ENCODE measurements around the gene WDR64.

- TF ChIP-seq CTCF (conservative IDR thresholded peaks at IDR 0.05; ENCODE audit: low read depth, low read length) (no peak), MXI1 (IDR thresholded peaks at IDR 0.05; ENCODE audit: borderline replicate concordance, low read depth, low read length) (no peak), POLR2A (IDR thresholded peaks at IDR 0.05; ENCODE audit: low read depth, low read length) (no peak), USF2 (IDR thresholded peaks at IDR 0.05; ENCODE audit: low read depth, low read length) (no peak)
Measured at GRCh38 chr1:241802863-241803262, 150.8 kb downstream of the WDR64 start.
